ENCODE data around the gene UFSP2.
A peak's percentile ranks its signal among the peaks of the same experiment; 100 is the strongest.

UFSP2 gene

GRCh38 chr4:185396724-185397385 is 28.9 kb downstream of the UFSP2 start, which contains the start of gene ANKRD37:
ANKRD37 (plus strand) TSS chr4:185396841; CDS start chr4:185396924, 83 bp downstream.
- DNase-seq (ENCODE audit: low read depth), result peak; percentile 65
- peak within 1 kb of the TSS; percentile 65 for H3K4me3 ChIP-seq (ENCODE audit: low read length)
- TF ChIP-seq CTCF (IDR thresholded peaks at IDR 0.05; ENCODE audit: insufficient read depth, low read depth, low read length, missing control alignments), result no peak

DNA sequence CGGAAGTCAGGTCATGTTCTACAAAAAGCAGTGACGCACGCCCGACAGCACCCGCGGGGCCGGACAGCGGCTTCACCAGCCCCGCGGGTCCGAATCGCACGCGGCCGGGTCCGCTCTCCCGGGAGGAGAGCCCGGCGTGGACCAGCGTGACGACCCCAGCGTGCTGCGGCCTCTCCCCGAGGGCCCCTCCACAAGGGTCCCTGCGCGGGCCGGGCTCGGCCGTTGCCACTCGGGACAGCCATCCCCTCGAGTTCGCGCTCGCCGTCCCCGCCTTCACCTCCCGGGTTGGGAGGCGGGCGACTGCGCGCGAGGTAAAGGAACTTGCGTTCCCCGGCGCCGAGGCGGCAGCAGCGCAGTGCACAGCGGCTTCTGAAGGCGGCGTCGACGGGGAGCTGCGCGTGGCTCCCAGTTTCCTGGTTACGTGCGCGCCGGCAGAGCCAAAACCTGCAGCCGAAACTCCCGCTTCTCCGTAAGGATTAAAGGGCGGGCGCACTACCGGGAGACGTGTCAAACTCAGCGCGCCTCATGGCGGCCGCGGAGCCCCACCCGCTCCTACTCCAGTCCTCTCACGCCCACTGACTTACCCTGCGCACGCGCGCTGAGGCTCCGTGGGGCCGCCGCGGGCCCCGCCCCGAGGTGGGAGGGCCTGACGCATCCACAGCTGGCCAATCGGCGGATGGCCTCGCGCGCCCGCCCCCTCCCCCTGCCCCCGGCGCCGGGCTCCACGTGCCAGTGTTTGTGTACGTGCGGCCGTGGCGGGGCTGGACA is 29.6 kb downstream of the UFSP2 start:
- H3K4me3 ChIP-seq (ENCODE audit: low read length), result peak overlapping the region; percentile 65
- DNase-seq (ENCODE audit: low read depth), result peak; percentile 99
- TF ChIP-seq CTCF (IDR thresholded peaks at IDR 0.05; ENCODE audit: insufficient read depth, low read depth, low read length, missing control alignments), result no peak

DNA sequence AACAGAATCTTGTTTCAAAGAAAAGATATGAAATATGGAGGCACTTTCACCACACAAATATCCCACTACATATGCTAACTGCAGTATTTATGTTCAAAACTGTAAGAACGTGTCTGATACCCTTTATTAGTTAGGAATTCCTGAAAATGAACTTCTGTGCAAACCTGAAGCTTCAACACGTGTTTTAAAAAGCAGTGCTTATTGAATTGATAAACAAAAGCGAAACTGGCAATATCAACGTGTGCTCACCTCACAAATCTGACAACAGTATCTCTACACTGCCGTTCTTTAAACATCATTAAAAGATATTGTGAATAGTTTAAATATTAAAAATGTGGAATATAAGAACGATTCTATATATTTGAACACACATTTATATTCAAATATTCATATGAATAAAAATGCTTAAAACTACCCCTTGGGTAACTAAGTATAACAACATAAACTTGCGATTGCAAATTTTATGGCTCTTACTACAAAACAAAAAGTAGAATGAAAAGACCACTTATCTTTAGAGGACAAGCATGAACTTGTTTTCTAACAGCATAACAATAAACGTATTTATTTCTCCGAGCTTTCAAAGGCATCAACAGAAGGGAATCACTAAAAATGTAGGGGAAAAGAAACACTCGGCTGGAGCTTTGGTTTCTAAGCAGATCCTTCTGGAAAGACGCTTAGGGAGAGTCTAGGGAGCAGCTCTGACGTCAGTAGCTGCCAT is 30.4 kb downstream of the UFSP2 start, which contains the start of gene LRP2BP:
LRP2BP (minus strand) TSS at position 687 of the 718 bp plus-strand sequence. CDS start 17,738 bp downstream, outside the sequence.
- DNase-seq (ENCODE audit: low read depth), result no peak
- no peak for TF ChIP-seq CTCF (IDR thresholded peaks at IDR 0.05; ENCODE audit: insufficient read depth, low read depth, low read length, missing control alignments)
- H3K4me3 ChIP-seq (ENCODE audit: low read length), result peak within 1 kb of the TSS; percentile 65

DNA sequence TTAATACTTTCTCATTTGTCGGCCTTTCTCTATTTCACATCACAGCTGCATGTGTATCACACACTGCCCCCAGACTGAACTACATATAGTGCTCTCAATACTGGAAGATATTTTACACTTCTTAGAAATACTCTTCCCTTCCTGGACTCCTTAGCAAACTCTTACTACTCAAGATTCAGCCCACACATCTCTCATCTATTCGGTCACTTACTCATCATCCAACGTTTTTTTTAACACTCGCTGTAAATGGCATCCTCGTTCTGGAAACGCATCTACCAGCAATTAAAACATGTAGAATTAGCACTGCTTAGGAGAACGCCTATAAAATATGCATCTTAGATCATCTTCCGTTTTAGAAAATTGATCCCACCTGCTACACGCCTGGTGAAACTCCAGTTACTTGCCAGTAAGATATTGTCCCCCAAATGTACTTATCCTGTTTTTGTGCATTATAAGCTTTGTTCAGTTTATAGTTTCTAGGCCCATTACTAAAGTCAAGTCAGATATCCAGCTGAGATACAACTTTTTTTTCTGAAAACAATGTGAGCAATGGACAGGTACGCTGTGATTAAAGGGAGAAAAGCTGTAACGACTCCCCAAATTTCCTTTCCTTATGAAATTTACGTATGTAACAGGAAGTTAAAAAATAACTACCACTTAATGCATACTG is 31.1 kb downstream of the UFSP2 start:
- TF ChIP-seq CTCF (IDR thresholded peaks at IDR 0.05; ENCODE audit: insufficient read depth, low read depth, low read length, missing control alignments), result no peak
- no peak for DNase-seq (ENCODE audit: low read depth)
- peak overlapping the region; percentile 62 for H3K4me3 ChIP-seq (ENCODE audit: low read length)

- DNase-seq (ENCODE audit: low read depth), result no peak
- no peak for TF ChIP-seq CTCF (IDR thresholded peaks at IDR 0.05; ENCODE audit: insufficient read depth, low read depth, low read length, missing control alignments)
- no peak overlapping the region for H3K4me3 ChIP-seq (ENCODE audit: low read length)
Observed at GRCh38 chr4:185392156-185392555, 33.6 kb downstream of the UFSP2 start.

GRCh38 chr4:185390941-185391340 is 34.8 kb downstream of the UFSP2 start:
- no peak overlapping the region for H3K4me3 ChIP-seq (ENCODE audit: low read length)
- no peak for DNase-seq (ENCODE audit: low read depth)
- no peak for TF ChIP-seq CTCF (IDR thresholded peaks at IDR 0.05; ENCODE audit: insufficient read depth, low read depth, low read length, missing control alignments)
